ENCODE data around the gene SLIT3. TPM values are rescaled to one million over a fixed set of nuclear protein-coding genes. Genes with fewer than 3 reads are reported as not detected.

The SLIT3 gene
- total and polyA plus RNA-seq, 4 donors, result 4.6 to 48.5 (median 19.8) TPM

- no peak for ATAC-seq (ENCODE audit: insufficient read depth, low FRiP score)
- peaks cover 0 to 6% (median 0%) of the 10 kb centered on the region in 5 donors for H3K4me1 ChIP-seq (ENCODE audit: control insufficient read depth in 5 of 5, insufficient read depth in 5 of 5, low read length in 5 of 5)
- H3K9ac ChIP-seq (ENCODE audit: insufficient read depth in 1 of 2, low read length in 2 of 2), result no peak overlapping the region
- H3K4me3 ChIP-seq, result no peak overlapping the region
- WGBS, 2 donors, result 81 to 94% methylated on average over 5 of the region's 5 CpGs
- TF ChIP-seq CTCF (IDR thresholded peaks at IDR 0.05; ENCODE audit: control extremely low read depth, extremely low read depth), result no peak
- no peak for DNase-seq
- H3K27ac ChIP-seq (ENCODE audit: low read depth in 1 of 2, low read length in 1 of 2), result no peak overlapping the region
- H3K9me3 ChIP-seq (ENCODE audit: control insufficient read depth in 4 of 4, insufficient read depth in 3 of 4, low read length in 3 of 4), result no peaks in the 10 kb centered on the region
- H3K36me3 ChIP-seq (ENCODE audit: control insufficient read depth in 4 of 4, insufficient read depth in 4 of 4, low read length in 4 of 4), result peaks cover 0 to 4% (median 0%) of the 10 kb centered on the region in 4 donors
- no peaks in the 10 kb centered on the region for H3K27me3 ChIP-seq (ENCODE audit: control insufficient read depth in 3 of 3, insufficient read depth in 3 of 3, low read length in 2 of 3)
These were observed 28.8 kb downstream of the SLIT3 start for GRCh38 chr5:169272111-169272510.

DNA sequence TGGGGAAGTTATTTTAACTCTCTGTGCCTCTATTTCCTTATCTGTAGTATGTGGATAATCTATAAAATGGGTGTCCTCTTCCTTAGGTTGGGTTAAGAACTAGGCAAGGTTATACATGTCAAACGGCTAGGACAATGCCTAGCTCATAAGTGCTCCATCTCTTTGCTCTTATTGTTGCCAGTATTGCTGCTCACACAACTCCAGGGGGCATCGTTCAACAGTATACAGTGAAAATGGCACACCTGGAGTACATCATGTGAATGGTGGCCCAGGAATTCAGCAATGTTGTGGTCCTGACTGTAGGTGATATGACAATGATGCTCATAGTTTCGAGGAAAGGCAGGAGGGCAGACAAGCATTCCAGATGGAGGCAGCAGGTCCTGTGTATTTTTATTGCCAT is 30.1 kb downstream of the SLIT3 start:
- Histone ChIP-seq H3K9me3 (ENCODE audit: control insufficient read depth in 4 of 4, insufficient read depth in 3 of 4, low read length in 3 of 4) (no peaks in the 10 kb centered on the region), H3K4me1 (ENCODE audit: control insufficient read depth in 5 of 5, insufficient read depth in 5 of 5, low read length in 5 of 5) (peaks cover 0 to 6% (median 0%) of the 10 kb centered on the region in 5 donors), H3K9ac (ENCODE audit: insufficient read depth in 1 of 2, low read length in 2 of 2) (no peak overlapping the region), H3K4me3 (no peak overlapping the region), H3K27ac (ENCODE audit: low read depth in 1 of 2, low read length in 1 of 2) (no peak overlapping the region), H3K27me3 (ENCODE audit: control insufficient read depth in 3 of 3, insufficient read depth in 3 of 3, low read length in 2 of 3) (no peaks in the 10 kb centered on the region), H3K36me3 (ENCODE audit: control insufficient read depth in 4 of 4, insufficient read depth in 4 of 4, low read length in 4 of 4) (peaks cover 0 to 4% (median 0%) of the 10 kb centered on the region in 4 donors)
- no peak for TF ChIP-seq CTCF (IDR thresholded peaks at IDR 0.05; ENCODE audit: control extremely low read depth, extremely low read depth)
- ATAC-seq (ENCODE audit: insufficient read depth, low FRiP score), result no peak
- WGBS, 2 donors, result 80 to 92% methylated on average over 3 of the region's 3 CpGs
- no peak for DNase-seq

GRCh38 chr5:169268019-169268418 is 32.9 kb downstream of the SLIT3 start:
- no peaks in the 10 kb centered on the region for H3K9me3 ChIP-seq (ENCODE audit: control insufficient read depth in 4 of 4, insufficient read depth in 3 of 4, low read length in 3 of 4)
- peaks cover 0 to 6% (median 0%) of the 10 kb centered on the region in 5 donors for H3K4me1 ChIP-seq (ENCODE audit: control insufficient read depth in 5 of 5, insufficient read depth in 5 of 5, low read length in 5 of 5)
- no peak overlapping the region for H3K27ac ChIP-seq (ENCODE audit: low read depth in 1 of 2, low read length in 1 of 2)
- no peak overlapping the region for H3K9ac ChIP-seq (ENCODE audit: insufficient read depth in 1 of 2, low read length in 2 of 2)
- DNase-seq (no peak), ATAC-seq (ENCODE audit: insufficient read depth, low FRiP score) (no peak)
- no peak overlapping the region for H3K4me3 ChIP-seq
- H3K36me3 ChIP-seq (ENCODE audit: control insufficient read depth in 4 of 4, insufficient read depth in 4 of 4, low read length in 4 of 4), result no peaks in the 10 kb centered on the region
- no peak for TF ChIP-seq CTCF (IDR thresholded peaks at IDR 0.05; ENCODE audit: control extremely low read depth, extremely low read depth)
- H3K27me3 ChIP-seq (ENCODE audit: control insufficient read depth in 3 of 3, insufficient read depth in 3 of 3, low read length in 2 of 3), result no peaks in the 10 kb centered on the region
- 79 to 82% methylated on average over 7 of the region's 7 CpGs for WGBS, 2 donors

DNA sequence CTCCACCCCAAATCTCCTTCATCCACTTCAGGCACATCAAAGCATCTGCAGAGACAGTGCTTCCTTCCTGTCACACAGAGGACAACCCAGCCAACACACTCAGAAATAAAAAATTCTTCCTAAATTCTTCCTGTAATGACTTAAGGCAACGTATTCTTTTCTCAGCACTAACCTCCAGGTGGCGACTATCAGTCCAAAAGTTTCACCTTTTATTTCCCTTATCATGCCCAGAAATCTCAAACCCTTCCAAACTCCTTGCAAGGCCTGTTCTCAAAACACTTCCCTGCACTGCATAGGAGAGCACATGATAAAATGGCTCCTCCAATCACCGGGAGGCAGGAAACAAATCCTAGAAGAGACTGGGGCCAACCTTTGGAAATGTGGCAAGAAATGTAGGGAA is 35.1 kb downstream of the SLIT3 start:
- Histone ChIP-seq H3K27ac (ENCODE audit: low read depth in 1 of 2, low read length in 1 of 2) (no peak overlapping the region), H3K4me3 (no peak overlapping the region), H3K4me1 (ENCODE audit: control insufficient read depth in 5 of 5, insufficient read depth in 5 of 5, low read length in 5 of 5) (peaks cover 0 to 12% (median 6%) of the 10 kb centered on the region in 5 donors), H3K9ac (ENCODE audit: insufficient read depth in 1 of 2, low read length in 2 of 2) (no peak overlapping the region), H3K27me3 (ENCODE audit: control insufficient read depth in 3 of 3, insufficient read depth in 3 of 3, low read length in 2 of 3) (no peaks in the 10 kb centered on the region), H3K9me3 (ENCODE audit: control insufficient read depth in 4 of 4, insufficient read depth in 3 of 4, low read length in 3 of 4) (peaks cover 0 to 2% (median 0%) of the 10 kb centered on the region in 4 donors), H3K36me3 (ENCODE audit: control insufficient read depth in 4 of 4, insufficient read depth in 4 of 4, low read length in 4 of 4) (no peaks in the 10 kb centered on the region)
- 71 to 77% methylated on average over 3 of the region's 3 CpGs for WGBS, 2 donors
- TF ChIP-seq CTCF (IDR thresholded peaks at IDR 0.05; ENCODE audit: control extremely low read depth, extremely low read depth), result no peak
- DNase-seq, result no peak
- ATAC-seq (ENCODE audit: insufficient read depth, low FRiP score), result no peak
